PFSK-1 (cell line): Measurements from ENCODE around the gene CACNA1C.

Experiments used
- FOXP2 ChIP-seq: optimal IDR thresholded peaks from 2 replicates; pipeline ENCODE3; 2011; ENCODE audit warnings: borderline replicate concordance, control low read depth, inconsistent platforms; ENCODE audit not compliant: insufficient read depth; ENCODE audit errors: extremely low read length, extremely low read depth
- POLR2AphosphoS5 ChIP-seq: IDR thresholded peaks from 2 replicates; pipeline ENCODE4 v1.6.1; 2012; ENCODE audit warnings: low read depth, mild to moderate bottlenecking, control low read depth, low read length, moderate library complexity
- REST ChIP-seq, 2 experiments: IDR thresholded peaks; 2 replicates each; pipeline versions ENCODE4 v1.6.1 to v1.8.0; 2011 to 2012; ENCODE audit warnings: low read depth in 2 of 2, low read length in 2 of 2, control low read depth in 1 of 2, inconsistent platforms in 1 of 2, mild to moderate bottlenecking in 1 of 2, moderate library complexity in 1 of 2; ENCODE audit not compliant: insufficient read depth in 1 of 2
- SIN3A ChIP-seq: IDR thresholded peaks from 2 replicates; pipeline ENCODE4 v1.6.1; 2012; ENCODE audit warnings: mild to moderate bottlenecking, low read length, moderate library complexity, borderline replicate concordance; ENCODE audit not compliant: insufficient read depth
- TAF1 ChIP-seq: IDR thresholded peaks from 2 replicates; pipeline ENCODE4 v1.6.1; 2012; ENCODE audit warnings: low read length, control low read depth, borderline replicate concordance; ENCODE audit not compliant: insufficient read depth

Gene CACNA1C

GRCh38 chr12:2049604-2050540 is 2.9 kb upstream of the CACNA1C start:
- TF ChIP-seq POLR2AphosphoS5 (no peak), SIN3A (no peak), REST (IDR thresholded peaks at IDR 0.05; ENCODE audit: insufficient read depth in 1 of 2, low read depth in 2 of 2, low read length in 2 of 2) (no peak), FOXP2 (no peak), TAF1 (no peak)

- TF ChIP-seq REST (IDR thresholded peaks at IDR 0.05; ENCODE audit: insufficient read depth in 1 of 2, low read depth in 2 of 2, low read length in 2 of 2) = no peak
- no peak for TF ChIP-seq POLR2AphosphoS5
These were observed 826 bp upstream of the CACNA1C start for GRCh38 chr12:2051700-2052621.

DNA sequence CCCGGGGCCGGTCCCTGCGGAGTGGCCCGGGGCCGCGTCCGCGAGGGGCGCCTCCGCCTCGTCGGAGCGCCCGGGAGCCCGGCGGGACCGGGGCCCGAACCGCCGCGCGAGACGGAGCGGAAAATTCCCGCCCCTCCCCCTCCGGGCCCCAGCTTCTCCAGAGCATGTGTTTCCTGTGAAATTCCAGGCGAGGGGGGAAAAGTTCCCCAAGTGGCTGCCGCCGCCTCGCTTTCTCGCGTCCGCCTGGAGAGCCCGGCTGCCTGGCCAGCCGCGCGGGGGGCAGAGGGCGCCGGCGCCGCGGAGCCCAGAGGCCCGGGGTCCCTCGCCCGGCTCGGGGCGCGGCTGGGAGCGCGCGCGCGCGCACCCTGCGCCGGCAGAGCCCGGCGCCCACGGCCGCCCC is 904 bp downstream of the CACNA1C start:
- TF ChIP-seq REST (IDR thresholded peaks at IDR 0.05; ENCODE audit: insufficient read depth in 1 of 2, low read depth in 2 of 2, low read length in 2 of 2) (no peak), POLR2AphosphoS5 (no peak), SIN3A (no peak), FOXP2 (no peak), TAF1 (no peak)

GRCh38 chr12:2054091-2055018 is 1.6 kb downstream of the CACNA1C start:
- TF ChIP-seq FOXP2 (no peak), POLR2AphosphoS5 (no peak), REST (IDR thresholded peaks at IDR 0.05; ENCODE audit: insufficient read depth in 1 of 2, low read depth in 2 of 2, low read length in 2 of 2) (no peak), SIN3A (no peak), TAF1 (no peak)
